Activated gamma-delta T cell (primary cell): ENCODE data around the gene SORCS2.
"Not testable (repeated sequence)": the region's sequence is repeated elsewhere in the genome, so short reads cannot be mapped to it uniquely, and the experiment has no call there.

Experiments
- DNase-seq: peaks from one replicate; lab custom pipeline; 2025; lab: John Stamatoyannopoulos, UW

The SORCS2 gene

GRCh38 chr4:7199771-7200441 lies 7.6 kb downstream of the SORCS2 start:
- DNase-seq: no peak

GRCh38 chr4:7200801-7201200 lies 8.5 kb downstream of the SORCS2 start:
- DNase-seq: no peak

- DNase-seq: no peak
Observed at GRCh38 chr4:7201420-7202305, 9.3 kb downstream of the SORCS2 start.

- DNase-seq: no peak
Observed at GRCh38 chr4:7202411-7202810, 10.1 kb downstream of the SORCS2 start.

GRCh38 chr4:7204656-7205387 lies 12.5 kb downstream of the SORCS2 start:
- DNase-seq: no peak

- DNase-seq: no peak
Observed at GRCh38 chr4:7206385-7206784, 14.0 kb downstream of the SORCS2 start.

GRCh38 chr4:7206911-7207567 lies 14.7 kb downstream of the SORCS2 start:
- no peak for DNase-seq

GRCh38 chr4:7207628-7208231 lies 15.4 kb downstream of the SORCS2 start:
- no peak for DNase-seq

GRCh38 chr4:7208509-7209451 lies 16.4 kb downstream of the SORCS2 start:
- no peak for DNase-seq

GRCh38 chr4:7209699-7210098 lies 17.4 kb downstream of the SORCS2 start:
- DNase-seq: no peak

GRCh38 chr4:7210824-7211223 lies 18.5 kb downstream of the SORCS2 start:
- no peak for DNase-seq

- DNase-seq: no peak
Observed at GRCh38 chr4:7212101-7212674, 19.9 kb downstream of the SORCS2 start.

GRCh38 chr4:7212921-7213320 lies 20.6 kb downstream of the SORCS2 start:
- no peak for DNase-seq

GRCh38 chr4:7213807-7214206 lies 21.5 kb downstream of the SORCS2 start:
- no peak for DNase-seq

- no peak for DNase-seq
Observed at GRCh38 chr4:7214359-7214758, 22.0 kb downstream of the SORCS2 start.

GRCh38 chr4:7215187-7215586 lies 22.8 kb downstream of the SORCS2 start:
- not testable (repeated sequence) for DNase-seq

- no peak for DNase-seq
Observed at GRCh38 chr4:7217039-7217438, 24.7 kb downstream of the SORCS2 start.

GRCh38 chr4:7217474-7218321 lies 25.4 kb downstream of the SORCS2 start:
- no peak for DNase-seq

GRCh38 chr4:7218686-7219085 lies 26.3 kb downstream of the SORCS2 start:
- DNase-seq: no peak
